Uterus (tissue), 2 donors: ENCODE results near the gene IGFBP3.

ENCODE experiments used
- POLR2A ChIP-seq, 2 donors: fragments of 450-650 bp; IDR thresholded peaks; one replicate each; pipeline ENCODE4 v1.6.1; 2016; ENCODE audit warnings: antibody characterized with exemption in 2 of 2, mild to moderate bottlenecking in 1 of 2, moderate library complexity in 1 of 2
- TF ChIP-seq, protein P1 (sequence below), 4 experiments: fragments of 200-600 bp in 2 of 4; fragments of 450-650 bp in 2 of 4; sonication (generic) in 2 of 4; IDR thresholded peaks; one replicate each; pipeline ENCODE4 v1.5.1; 2016 to 2019; ENCODE audit warnings: antibody characterized with exemption in 4 of 4, mild to moderate bottlenecking in 2 of 4, moderate library complexity in 1 of 4

DNA sequence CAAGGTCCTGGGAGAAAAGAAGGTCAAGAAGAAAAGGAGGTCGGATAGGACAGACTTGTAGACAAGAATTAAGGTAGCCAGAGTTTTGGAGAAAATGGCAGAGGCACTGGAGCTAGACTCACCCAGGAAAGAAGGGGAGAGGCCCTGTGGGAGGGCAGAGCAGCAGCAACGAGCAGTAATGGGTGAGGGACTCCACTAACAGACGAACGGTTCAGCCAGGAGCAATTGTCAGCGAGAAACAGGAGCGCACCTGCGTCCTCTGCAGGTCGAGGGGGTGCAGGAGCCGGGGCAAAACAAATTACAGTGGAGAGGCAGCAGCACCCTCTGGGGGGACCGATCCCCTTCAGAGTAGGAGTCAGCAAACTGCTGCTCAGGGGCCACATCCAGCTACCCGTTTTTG lies 18.5 kb upstream of the IGFBP3 start:
- TF ChIP-seq, protein P1, sequence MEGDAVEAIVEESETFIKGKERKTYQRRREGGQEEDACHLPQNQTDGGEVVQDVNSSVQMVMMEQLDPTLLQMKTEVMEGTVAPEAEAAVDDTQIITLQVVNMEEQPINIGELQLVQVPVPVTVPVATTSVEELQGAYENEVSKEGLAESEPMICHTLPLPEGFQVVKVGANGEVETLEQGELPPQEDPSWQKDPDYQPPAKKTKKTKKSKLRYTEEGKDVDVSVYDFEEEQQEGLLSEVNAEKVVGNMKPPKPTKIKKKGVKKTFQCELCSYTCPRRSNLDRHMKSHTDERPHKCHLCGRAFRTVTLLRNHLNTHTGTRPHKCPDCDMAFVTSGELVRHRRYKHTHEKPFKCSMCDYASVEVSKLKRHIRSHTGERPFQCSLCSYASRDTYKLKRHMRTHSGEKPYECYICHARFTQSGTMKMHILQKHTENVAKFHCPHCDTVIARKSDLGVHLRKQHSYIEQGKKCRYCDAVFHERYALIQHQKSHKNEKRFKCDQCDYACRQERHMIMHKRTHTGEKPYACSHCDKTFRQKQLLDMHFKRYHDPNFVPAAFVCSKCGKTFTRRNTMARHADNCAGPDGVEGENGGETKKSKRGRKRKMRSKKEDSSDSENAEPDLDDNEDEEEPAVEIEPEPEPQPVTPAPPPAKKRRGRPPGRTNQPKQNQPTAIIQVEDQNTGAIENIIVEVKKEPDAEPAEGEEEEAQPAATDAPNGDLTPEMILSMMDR (IDR thresholded peaks at IDR 0.05) = no peak
- no peak for TF ChIP-seq POLR2A (IDR thresholded peaks at IDR 0.05)
